GM18499 (cell line): ENCODE results near the gene DBNDD1.
"Not testable (repeated sequence)": the region's sequence is repeated elsewhere in the genome, so short reads cannot be mapped to it uniquely, and the experiment has no call there.

Experiments used
- ATAC-seq: cut with Tn5 transposase; IDR thresholded peaks from one replicate; pipeline ENCODE4 v1.9.1; 2021; ENCODE audit warnings: moderate number of reproducible peaks; ENCODE audit not compliant: insufficient read depth, unreplicated experiment

The DBNDD1 gene

GRCh38 chr16:89967436-89967835 lies 51.8 kb downstream of the DBNDD1 start:
- not testable (repeated sequence) for ATAC-seq

- ATAC-seq = no peak
Observed at GRCh38 chr16:89966756-89967155, 52.5 kb downstream of the DBNDD1 start.

- no peak for ATAC-seq
Observed at GRCh38 chr16:89965447-89966225, 53.6 kb downstream of the DBNDD1 start.

- no peak for ATAC-seq
Observed at GRCh38 chr16:89964201-89964600, 55.1 kb downstream of the DBNDD1 start.

GRCh38 chr16:89962754-89963498 lies 56.3 kb downstream of the DBNDD1 start:
- no peak for ATAC-seq

GRCh38 chr16:89961920-89962319 lies 57.3 kb downstream of the DBNDD1 start:
- no peak for ATAC-seq

GRCh38 chr16:89960966-89961365 lies 58.3 kb downstream of the DBNDD1 start:
- no peak for ATAC-seq

- no peak for ATAC-seq
Observed at GRCh38 chr16:89958596-89958995, 60.7 kb downstream of the DBNDD1 start.

- no peak for ATAC-seq
Observed at GRCh38 chr16:89958068-89958467, 61.2 kb downstream of the DBNDD1 start.

GRCh38 chr16:89957216-89957785 lies 62.0 kb downstream of the DBNDD1 start:
- ATAC-seq = no peak

GRCh38 chr16:89956505-89957215 lies 62.6 kb downstream of the DBNDD1 start:
- no peak for ATAC-seq

GRCh38 chr16:89955001-89955685 lies 64.1 kb downstream of the DBNDD1 start:
- no peak for ATAC-seq
